ENCODE measurements around the gene TNNI3K. TPM values are rescaled to one million over a fixed set of nuclear protein-coding genes. Genes with fewer than 3 reads are reported as not detected.

Gene TNNI3K
- total and polyA plus RNA-seq, 9 of the 15 experiments (the other 6 are each of a cell fraction or from before 2014, with no cell fraction given) = 0.21 to 0.53 (median 0.32) TPM; not detected in 5

DNA sequence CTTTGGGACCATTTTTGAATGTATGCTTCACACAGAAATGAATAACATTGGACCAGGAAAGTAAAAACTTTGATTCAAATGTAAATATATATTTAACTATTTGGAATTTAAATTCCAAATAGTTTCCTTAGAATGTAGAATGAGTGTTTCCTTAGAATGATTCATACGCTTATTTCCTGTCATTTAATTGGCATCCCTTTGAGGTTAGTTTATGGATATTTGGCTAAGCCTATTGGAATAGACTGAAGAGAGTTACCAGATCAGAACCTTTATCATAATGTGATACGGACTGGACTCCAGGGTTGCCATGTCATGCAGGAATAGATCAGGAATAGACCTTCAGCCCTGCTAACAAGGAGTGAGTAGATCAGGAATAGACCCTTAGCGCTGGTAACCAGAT is 133.1 kb downstream of the TNNI3K start (continued):
- TF ChIP-seq, protein P1, sequence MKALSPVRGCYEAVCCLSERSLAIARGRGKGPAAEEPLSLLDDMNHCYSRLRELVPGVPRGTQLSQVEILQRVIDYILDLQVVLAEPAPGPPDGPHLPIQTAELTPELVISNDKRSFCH (CRISPR knock-in tag; IDR thresholded peaks at IDR 0.05) = no peak
- TF ChIP-seq, protein P1 (tag; IDR thresholded peaks at IDR 0.05) = no peak
- TF ChIP-seq, protein P2, sequence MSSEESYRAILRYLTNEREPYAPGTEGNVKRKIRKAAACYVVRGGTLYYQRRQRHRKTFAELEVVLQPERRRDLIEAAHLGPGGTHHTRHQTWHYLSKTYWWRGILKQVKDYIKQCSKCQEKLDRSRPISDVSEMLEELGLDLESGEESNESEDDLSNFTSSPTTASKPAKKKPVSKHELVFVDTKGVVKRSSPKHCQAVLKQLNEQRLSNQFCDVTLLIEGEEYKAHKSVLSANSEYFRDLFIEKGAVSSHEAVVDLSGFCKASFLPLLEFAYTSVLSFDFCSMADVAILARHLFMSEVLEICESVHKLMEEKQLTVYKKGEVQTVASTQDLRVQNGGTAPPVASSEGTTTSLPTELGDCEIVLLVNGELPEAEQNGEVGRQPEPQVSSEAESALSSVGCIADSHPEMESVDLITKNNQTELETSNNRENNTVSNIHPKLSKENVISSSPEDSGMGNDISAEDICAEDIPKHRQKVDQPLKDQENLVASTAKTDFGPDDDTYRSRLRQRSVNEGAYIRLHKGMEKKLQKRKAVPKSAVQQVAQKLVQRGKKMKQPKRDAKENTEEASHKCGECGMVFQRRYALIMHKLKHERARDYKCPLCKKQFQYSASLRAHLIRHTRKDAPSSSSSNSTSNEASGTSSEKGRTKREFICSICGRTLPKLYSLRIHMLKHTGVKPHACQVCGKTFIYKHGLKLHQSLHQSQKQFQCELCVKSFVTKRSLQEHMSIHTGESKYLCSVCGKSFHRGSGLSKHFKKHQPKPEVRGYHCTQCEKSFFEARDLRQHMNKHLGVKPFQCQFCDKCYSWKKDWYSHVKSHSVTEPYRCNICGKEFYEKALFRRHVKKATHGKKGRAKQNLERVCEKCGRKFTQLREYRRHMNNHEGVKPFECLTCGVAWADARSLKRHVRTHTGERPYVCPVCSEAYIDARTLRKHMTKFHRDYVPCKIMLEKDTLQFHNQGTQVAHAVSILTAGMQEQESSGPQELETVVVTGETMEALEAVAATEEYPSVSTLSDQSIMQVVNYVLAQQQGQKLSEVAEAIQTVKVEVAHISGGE (CRISPR knock-in tag; IDR thresholded peaks at IDR 0.05) = no peak
- no peak for TF ChIP-seq ZBTB7A (IDR thresholded peaks at IDR 0.05; ENCODE audit: borderline replicate concordance, control insufficient read depth, low read depth, low read length)
- no peak for TF ChIP-seq ZNF436 (CRISPR knock-in tag; IDR thresholded peaks at IDR 0.05)
- TF ChIP-seq, protein P3, sequence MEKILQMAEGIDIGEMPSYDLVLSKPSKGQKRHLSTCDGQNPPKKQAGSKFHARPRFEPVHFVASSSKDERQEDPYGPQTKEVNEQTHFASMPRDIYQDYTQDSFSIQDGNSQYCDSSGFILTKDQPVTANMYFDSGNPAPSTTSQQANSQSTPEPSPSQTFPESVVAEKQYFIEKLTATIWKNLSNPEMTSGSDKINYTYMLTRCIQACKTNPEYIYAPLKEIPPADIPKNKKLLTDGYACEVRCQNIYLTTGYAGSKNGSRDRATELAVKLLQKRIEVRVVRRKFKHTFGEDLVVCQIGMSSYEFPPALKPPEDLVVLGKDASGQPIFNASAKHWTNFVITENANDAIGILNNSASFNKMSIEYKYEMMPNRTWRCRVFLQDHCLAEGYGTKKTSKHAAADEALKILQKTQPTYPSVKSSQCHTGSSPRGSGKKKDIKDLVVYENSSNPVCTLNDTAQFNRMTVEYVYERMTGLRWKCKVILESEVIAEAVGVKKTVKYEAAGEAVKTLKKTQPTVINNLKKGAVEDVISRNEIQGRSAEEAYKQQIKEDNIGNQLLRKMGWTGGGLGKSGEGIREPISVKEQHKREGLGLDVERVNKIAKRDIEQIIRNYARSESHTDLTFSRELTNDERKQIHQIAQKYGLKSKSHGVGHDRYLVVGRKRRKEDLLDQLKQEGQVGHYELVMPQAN (IDR thresholded peaks at IDR 0.05; ENCODE audit: borderline replicate concordance) = no peak
- TF ChIP-seq ELF1 (tag; IDR thresholded peaks at IDR 0.05) = no peak
- no peak for TF ChIP-seq CBX3 (IDR thresholded peaks at IDR 0.05; ENCODE audit: borderline replicate concordance in 1 of 2, low read length in 2 of 2)

Measured in K562 (cell line).